Measurements from ENCODE around the gene ARHGEF9.
"Not testable (repeated sequence)": the region's sequence is repeated elsewhere in the genome, so short reads cannot be mapped to it uniquely, and the experiment has no call there.

ARHGEF9 gene

GRCh38 chrX:63784902-63785707 lies at the start of gene ARHGEF9:
Gene ARHGEF9, minus strand, starts transcription at chrX:63785214. Its CDS starts 69 bp downstream, at chrX:63785145.
- Histone ChIP-seq H3K9me3 (ENCODE audit: low read length) (no peaks in the 10 kb centered on the region), H3K27ac (ENCODE audit: low read depth, low read length) (peak within 1 kb of the TSS; percentile 52), H3K4me3 (ENCODE audit: low read depth in 1 of 2, low read length in 2 of 2) (peak within 1 kb of the TSS; percentile 50 to 59), H3K36me3 (ENCODE audit: insufficient read depth, low read length) (no peaks in the 10 kb centered on the region), H3K4me1 (ENCODE audit: insufficient read depth, low read length) (no peaks in the 10 kb centered on the region), H3K27me3 (ENCODE audit: control insufficient read depth in 1 of 2, insufficient read depth in 2 of 2, low read length in 2 of 2) (peaks cover 0 to 13% of the 10 kb centered on the region in 2 donors), H3K9ac (ENCODE audit: low read length) (peak within 1 kb of the TSS; percentile 23)

- not testable (repeated sequence) for H3K27me3 ChIP-seq (ENCODE audit: control insufficient read depth in 1 of 2, insufficient read depth in 2 of 2, low read length in 2 of 2); H3K9me3 ChIP-seq (ENCODE audit: low read length); H3K4me3 ChIP-seq (ENCODE audit: low read depth in 1 of 2, low read length in 2 of 2); H3K9ac ChIP-seq (ENCODE audit: low read length); H3K36me3 ChIP-seq (ENCODE audit: insufficient read depth, low read length); H3K4me1 ChIP-seq (ENCODE audit: insufficient read depth, low read length); H3K27ac ChIP-seq (ENCODE audit: low read depth, low read length)
Measured at GRCh38 chrX:63825446-63825845, 40.4 kb upstream of the ARHGEF9 start.

GRCh38 chrX:63818156-63818555 lies 33.1 kb upstream of the ARHGEF9 start:
- no peaks in the 10 kb centered on the region for H3K27me3 ChIP-seq (ENCODE audit: control insufficient read depth in 1 of 2, insufficient read depth in 2 of 2, low read length in 2 of 2)
- H3K9ac ChIP-seq (ENCODE audit: low read length): no peak overlapping the region
- H3K36me3 ChIP-seq (ENCODE audit: insufficient read depth, low read length): no peaks in the 10 kb centered on the region
- no peak overlapping the region for H3K27ac ChIP-seq (ENCODE audit: low read depth, low read length)
- H3K9me3 ChIP-seq (ENCODE audit: low read length): no peaks in the 10 kb centered on the region
- no peak overlapping the region for H3K4me3 ChIP-seq (ENCODE audit: low read depth in 1 of 2, low read length in 2 of 2)
- H3K4me1 ChIP-seq (ENCODE audit: insufficient read depth, low read length): no peaks in the 10 kb centered on the region

GRCh38 chrX:63817696-63818095 lies 32.7 kb upstream of the ARHGEF9 start:
- Histone ChIP-seq H3K4me1 (ENCODE audit: insufficient read depth, low read length) (no peaks in the 10 kb centered on the region), H3K27me3 (ENCODE audit: control insufficient read depth in 1 of 2, insufficient read depth in 2 of 2, low read length in 2 of 2) (no peaks in the 10 kb centered on the region), H3K27ac (ENCODE audit: low read depth, low read length) (no peak overlapping the region), H3K9ac (ENCODE audit: low read length) (no peak overlapping the region), H3K4me3 (ENCODE audit: low read depth in 1 of 2, low read length in 2 of 2) (no peak overlapping the region), H3K36me3 (ENCODE audit: insufficient read depth, low read length) (no peaks in the 10 kb centered on the region), H3K9me3 (ENCODE audit: low read length) (no peaks in the 10 kb centered on the region)

- peaks cover 0 to 6% of the 10 kb centered on the region in 2 donors for H3K27me3 ChIP-seq (ENCODE audit: control insufficient read depth in 1 of 2, insufficient read depth in 2 of 2, low read length in 2 of 2)
- H3K4me3 ChIP-seq (ENCODE audit: low read depth in 1 of 2, low read length in 2 of 2): no peak overlapping the region
- H3K36me3 ChIP-seq (ENCODE audit: insufficient read depth, low read length): no peaks in the 10 kb centered on the region
- no peaks in the 10 kb centered on the region for H3K9me3 ChIP-seq (ENCODE audit: low read length)
- H3K27ac ChIP-seq (ENCODE audit: low read depth, low read length): no peak overlapping the region
- H3K4me1 ChIP-seq (ENCODE audit: insufficient read depth, low read length): no peaks in the 10 kb centered on the region
- no peak overlapping the region for H3K9ac ChIP-seq (ENCODE audit: low read length)
Measured at GRCh38 chrX:63812823-63813222, 27.8 kb upstream of the ARHGEF9 start.

- Histone ChIP-seq H3K27me3 (ENCODE audit: control insufficient read depth in 1 of 2, insufficient read depth in 2 of 2, low read length in 2 of 2) (peaks cover 0 to 6% of the 10 kb centered on the region in 2 donors), H3K27ac (ENCODE audit: low read depth, low read length) (no peak overlapping the region), H3K36me3 (ENCODE audit: insufficient read depth, low read length) (no peaks in the 10 kb centered on the region), H3K9me3 (ENCODE audit: low read length) (no peaks in the 10 kb centered on the region), H3K4me3 (ENCODE audit: low read depth in 1 of 2, low read length in 2 of 2) (no peak overlapping the region), H3K4me1 (ENCODE audit: insufficient read depth, low read length) (no peaks in the 10 kb centered on the region), H3K9ac (ENCODE audit: low read length) (no peak overlapping the region)
Measured at GRCh38 chrX:63810746-63811145, 25.7 kb upstream of the ARHGEF9 start.

GRCh38 chrX:63809173-63809572 lies 24.2 kb upstream of the ARHGEF9 start:
- H3K9ac ChIP-seq (ENCODE audit: low read length): no peak overlapping the region
- peaks cover 0 to 6% of the 10 kb centered on the region in 2 donors for H3K27me3 ChIP-seq (ENCODE audit: control insufficient read depth in 1 of 2, insufficient read depth in 2 of 2, low read length in 2 of 2)
- no peak overlapping the region for H3K27ac ChIP-seq (ENCODE audit: low read depth, low read length)
- H3K4me3 ChIP-seq (ENCODE audit: low read depth in 1 of 2, low read length in 2 of 2): no peak overlapping the region
- H3K9me3 ChIP-seq (ENCODE audit: low read length): no peaks in the 10 kb centered on the region
- H3K36me3 ChIP-seq (ENCODE audit: insufficient read depth, low read length): no peaks in the 10 kb centered on the region
- no peaks in the 10 kb centered on the region for H3K4me1 ChIP-seq (ENCODE audit: insufficient read depth, low read length)

GRCh38 chrX:63795406-63795805 lies 10.4 kb upstream of the ARHGEF9 start:
- H3K9me3 ChIP-seq (ENCODE audit: low read length); H3K36me3 ChIP-seq (ENCODE audit: insufficient read depth, low read length); H3K4me1 ChIP-seq (ENCODE audit: insufficient read depth, low read length); H3K9ac ChIP-seq (ENCODE audit: low read length); H3K27me3 ChIP-seq (ENCODE audit: control insufficient read depth in 1 of 2, insufficient read depth in 2 of 2, low read length in 2 of 2); H3K4me3 ChIP-seq (ENCODE audit: low read depth in 1 of 2, low read length in 2 of 2); H3K27ac ChIP-seq (ENCODE audit: low read depth, low read length): not testable (repeated sequence)

- Histone ChIP-seq H3K9ac (ENCODE audit: low read length) (no peak overlapping the region), H3K27me3 (ENCODE audit: control insufficient read depth in 1 of 2, insufficient read depth in 2 of 2, low read length in 2 of 2) (peaks cover 0 to 13% of the 10 kb centered on the region in 2 donors), H3K27ac (ENCODE audit: low read depth, low read length) (no peak overlapping the region)
Measured at GRCh38 chrX:63785708-63786040, 660 bp upstream of the ARHGEF9 start.

GRCh38 chrX:63784346-63784901 lies 590 bp downstream of the ARHGEF9 start:
- H3K27ac ChIP-seq (ENCODE audit: low read depth, low read length): peak overlapping the region; percentile 52
- no peak overlapping the region for H3K9ac ChIP-seq (ENCODE audit: low read length)
- H3K36me3 ChIP-seq (ENCODE audit: insufficient read depth, low read length): no peaks in the 10 kb centered on the region
- H3K9me3 ChIP-seq (ENCODE audit: low read length): no peaks in the 10 kb centered on the region
- peaks cover 0 to 13% of the 10 kb centered on the region in 2 donors for H3K27me3 ChIP-seq (ENCODE audit: control insufficient read depth in 1 of 2, insufficient read depth in 2 of 2, low read length in 2 of 2)
- peak overlapping the region; percentile 50 to 59 for H3K4me3 ChIP-seq (ENCODE audit: low read depth in 1 of 2, low read length in 2 of 2)
- no peaks in the 10 kb centered on the region for H3K4me1 ChIP-seq (ENCODE audit: insufficient read depth, low read length)

More at GRCh38 chrX:63785708-63786040, 660 bp upstream of the ARHGEF9 start:
- no peaks in the 10 kb centered on the region for H3K4me1 ChIP-seq (ENCODE audit: insufficient read depth, low read length)
- no peaks in the 10 kb centered on the region for H3K9me3 ChIP-seq (ENCODE audit: low read length)
- peak overlapping the region in 1 of 2 donors; percentile 59 for H3K4me3 ChIP-seq (ENCODE audit: low read depth in 1 of 2, low read length in 2 of 2)
- H3K36me3 ChIP-seq (ENCODE audit: insufficient read depth, low read length): no peaks in the 10 kb centered on the region

GRCh38 chrX:63782515-63782914 lies 2.5 kb downstream of the ARHGEF9 start:
- Histone ChIP-seq H3K36me3 (ENCODE audit: insufficient read depth, low read length) (no peaks in the 10 kb centered on the region), H3K9me3 (ENCODE audit: low read length) (no peaks in the 10 kb centered on the region), H3K9ac (ENCODE audit: low read length) (no peak overlapping the region), H3K4me3 (ENCODE audit: low read depth in 1 of 2, low read length in 2 of 2) (no peak overlapping the region), H3K27me3 (ENCODE audit: control insufficient read depth in 1 of 2, insufficient read depth in 2 of 2, low read length in 2 of 2) (peaks cover 0 to 13% of the 10 kb centered on the region in 2 donors), H3K27ac (ENCODE audit: low read depth, low read length) (no peak overlapping the region), H3K4me1 (ENCODE audit: insufficient read depth, low read length) (no peaks in the 10 kb centered on the region)

- H3K27ac ChIP-seq (ENCODE audit: low read depth, low read length): no peak overlapping the region
- H3K27me3 ChIP-seq (ENCODE audit: control insufficient read depth in 1 of 2, insufficient read depth in 2 of 2, low read length in 2 of 2): no peaks in the 10 kb centered on the region
- no peaks in the 10 kb centered on the region for H3K36me3 ChIP-seq (ENCODE audit: insufficient read depth, low read length)
- no peaks in the 10 kb centered on the region for H3K4me1 ChIP-seq (ENCODE audit: insufficient read depth, low read length)
- no peaks in the 10 kb centered on the region for H3K9me3 ChIP-seq (ENCODE audit: low read length)
- no peak overlapping the region for H3K9ac ChIP-seq (ENCODE audit: low read length)
- no peak overlapping the region for H3K4me3 ChIP-seq (ENCODE audit: low read depth in 1 of 2, low read length in 2 of 2)
Measured at GRCh38 chrX:63768760-63769159, 16.3 kb downstream of the ARHGEF9 start.

Measured in muscle layer of colon (tissue), 2 donors.